GM23248 (cell line): ENCODE measurements around the gene INPP5A.

ENCODE experiments used
- EZH2 ChIP-seq: fragments of 200-600 bp; sonication (generic); IDR thresholded peaks from 2 replicates; pipeline ENCODE4 v1.6.1; 2018; ENCODE audit warnings: antibody characterized with exemption, mild to moderate bottlenecking; ENCODE audit not compliant: insufficient read depth, poor library complexity, severe bottlenecking
- EZH2phosphoT487 ChIP-seq: fragments of 200-600 bp; sonication (generic); IDR thresholded peaks from 2 replicates; pipeline ENCODE4 v1.6.1; 2018; ENCODE audit warnings: antibody characterized with exemption, moderate library complexity, mild to moderate bottlenecking, low read depth; ENCODE audit not compliant: insufficient read depth

- TF ChIP-seq EZH2 (no peak), EZH2phosphoT487 (no peak)
Measured at GRCh38 chr10:132754071-132754470, 216.5 kb downstream of the INPP5A start.
